Left ventricle myocardium inferior (tissue), 1 donor: ENCODE results near the gene ZNF76. TPM values are rescaled to one million over a fixed set of nuclear protein-coding genes. Genes with fewer than 3 reads are reported as not detected.

ENCODE experiments used
- DNase-seq: peaks from one replicate; pipeline ENCODE4 v3.0.0-alpha.2; 2020
- H3K27ac ChIP-seq: fragments of 200-600 bp; replicated peaks from 2 replicates; pipeline ENCODE4 v1.8.0; 2021
- H3K27me3 ChIP-seq: fragments of 200-600 bp; 2 replicates; pipeline ENCODE4 v1.8.0; 2021; ENCODE audit warnings: low read depth
- H3K36me3 ChIP-seq: fragments of 200-600 bp; 2 replicates; pipeline ENCODE4 v1.8.0; 2021
- H3K4me1 ChIP-seq: fragments of 200-600 bp; 2 replicates; pipeline ENCODE4 v1.8.0; 2021
- H3K4me3 ChIP-seq: fragments of 200-600 bp; 2 replicates; pipeline ENCODE4 v1.8.0; 2021; ENCODE audit warnings: mild to moderate bottlenecking, moderate library complexity
- H3K9me3 ChIP-seq: fragments of 200-600 bp; replicated peaks from 2 replicates; pipeline ENCODE4 v1.8.0; 2021
- intact Hi-C: fragments of 100-400 bp; cut with micrococcal nuclease; formaldehyde crosslinking; loops from one replicate; pipeline ENCODE4 v1.11.0; 2022
- total RNA-seq: library from RNA; stranded (reverse); fragmentation: NEBNext Ultra II Directional; extraction: Animal tissue kit (Norgen Biotek cat#: 25700); gene quantifications from one replicate; pipeline ENCODE4 v1.2.1, GENCODE V29; 2021
- TF ChIP-seq, protein P1 (sequence below): fragments of 200-600 bp; IDR thresholded peaks from 2 replicates; pipeline ENCODE4 v1.8.0; 2021; ENCODE audit warnings: antibody characterized with exemption, mild to moderate bottlenecking, borderline replicate concordance
- donor health status: DM: no; HTN: yes; CAD: no; lungs with severe emphysema.

Gene ZNF76
- total RNA-seq, 1 donor from 2014 or later, result 38.7 TPM

DNA sequence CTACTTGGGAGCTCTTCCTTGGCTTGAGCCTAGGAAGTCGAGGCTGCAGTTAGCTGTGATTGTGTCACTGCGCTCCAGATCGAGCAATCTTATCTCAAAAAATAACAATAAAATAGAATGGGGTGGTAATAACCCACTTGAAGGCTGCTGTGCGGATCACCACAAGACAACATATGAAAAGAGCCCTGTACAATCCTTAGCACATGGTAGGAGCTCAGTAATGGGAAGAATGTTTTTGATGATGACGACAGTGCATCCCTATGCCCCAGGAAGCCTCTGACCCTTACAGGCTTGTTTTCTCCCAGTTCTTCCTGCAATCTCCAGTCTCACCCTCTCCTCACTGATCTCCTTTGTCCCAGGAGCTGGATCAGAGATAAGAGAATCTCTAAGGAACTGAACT is 30.2 kb upstream of the ZNF76 start:
- Histone ChIP-seq H3K9me3 (no peaks in the 10 kb centered on the region), H3K4me1 (peaks cover 34% of the 10 kb centered on the region), H3K27ac (peak overlapping the region; percentile 2), H3K27me3 (no peaks in the 10 kb centered on the region), H3K36me3 (no peaks in the 10 kb centered on the region), H3K4me3 (no peak overlapping the region)
- no peak for DNase-seq
- TF ChIP-seq, protein P1, sequence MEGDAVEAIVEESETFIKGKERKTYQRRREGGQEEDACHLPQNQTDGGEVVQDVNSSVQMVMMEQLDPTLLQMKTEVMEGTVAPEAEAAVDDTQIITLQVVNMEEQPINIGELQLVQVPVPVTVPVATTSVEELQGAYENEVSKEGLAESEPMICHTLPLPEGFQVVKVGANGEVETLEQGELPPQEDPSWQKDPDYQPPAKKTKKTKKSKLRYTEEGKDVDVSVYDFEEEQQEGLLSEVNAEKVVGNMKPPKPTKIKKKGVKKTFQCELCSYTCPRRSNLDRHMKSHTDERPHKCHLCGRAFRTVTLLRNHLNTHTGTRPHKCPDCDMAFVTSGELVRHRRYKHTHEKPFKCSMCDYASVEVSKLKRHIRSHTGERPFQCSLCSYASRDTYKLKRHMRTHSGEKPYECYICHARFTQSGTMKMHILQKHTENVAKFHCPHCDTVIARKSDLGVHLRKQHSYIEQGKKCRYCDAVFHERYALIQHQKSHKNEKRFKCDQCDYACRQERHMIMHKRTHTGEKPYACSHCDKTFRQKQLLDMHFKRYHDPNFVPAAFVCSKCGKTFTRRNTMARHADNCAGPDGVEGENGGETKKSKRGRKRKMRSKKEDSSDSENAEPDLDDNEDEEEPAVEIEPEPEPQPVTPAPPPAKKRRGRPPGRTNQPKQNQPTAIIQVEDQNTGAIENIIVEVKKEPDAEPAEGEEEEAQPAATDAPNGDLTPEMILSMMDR, result no peak
- intact Hi-C loops, result no loop called here

DNA sequence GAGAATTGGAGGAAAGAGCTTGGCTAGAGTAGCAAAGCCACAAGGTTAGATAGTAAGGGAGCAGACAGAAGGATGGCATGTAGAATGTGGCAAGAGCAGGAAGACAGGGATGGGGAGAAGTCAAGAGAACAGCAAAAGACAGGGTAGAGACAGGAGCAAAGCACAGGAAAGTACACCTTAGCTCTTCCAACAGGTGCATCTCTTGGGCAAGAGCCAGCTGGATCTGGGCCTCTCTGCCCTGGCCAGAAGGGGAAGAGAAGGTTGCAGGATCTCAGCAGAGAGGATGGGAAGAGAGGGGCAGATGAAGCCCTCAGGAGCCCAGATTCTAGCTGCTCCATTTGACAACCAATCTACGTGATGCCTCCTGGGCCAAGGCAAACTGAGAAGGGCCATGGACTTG is 29.0 kb upstream of the ZNF76 start:
- TF ChIP-seq, protein P1, result no peak
- DNase-seq, result no peak
- intact Hi-C loops, result no loop called here

DNA sequence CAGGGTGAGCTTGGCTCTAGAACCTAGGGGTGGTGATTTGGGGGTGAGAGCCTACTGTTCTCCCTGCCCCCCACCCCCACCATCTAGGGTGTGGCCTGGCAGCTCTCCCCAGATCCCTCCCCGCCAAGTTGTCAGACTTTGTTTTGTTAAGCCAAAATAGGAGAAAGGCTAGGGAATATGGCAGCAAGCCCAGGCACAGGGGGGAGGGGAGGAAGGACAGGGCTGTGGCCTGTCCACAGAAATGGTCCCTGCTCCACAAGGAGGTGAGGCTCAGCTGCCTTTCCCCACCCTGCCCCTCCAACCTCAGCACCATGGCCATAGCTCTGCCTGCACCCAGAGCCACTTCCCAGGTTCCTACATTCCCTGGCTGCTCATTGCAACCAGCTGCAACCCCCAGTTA is 28.6 kb upstream of the ZNF76 start:
- Histone ChIP-seq H3K4me3 (no peak overlapping the region), H3K27me3 (no peaks in the 10 kb centered on the region), H3K27ac (peak overlapping the region; percentile 42), H3K9me3 (no peaks in the 10 kb centered on the region), H3K4me1 (peaks cover 27% of the 10 kb centered on the region), H3K36me3 (no peaks in the 10 kb centered on the region)
- TF ChIP-seq, protein P1, result no peak
- intact Hi-C loops, result no loop called here
- DNase-seq, result peak; percentile 72

More for the DNA sequence above, 29.0 kb upstream of the ZNF76 start:
- no peak overlapping the region for H3K4me3 ChIP-seq
- H3K27me3 ChIP-seq, result no peaks in the 10 kb centered on the region
- H3K4me1 ChIP-seq, result peaks cover 27% of the 10 kb centered on the region
- H3K36me3 ChIP-seq, result no peaks in the 10 kb centered on the region
- no peaks in the 10 kb centered on the region for H3K9me3 ChIP-seq
- peak overlapping the region; percentile 42 for H3K27ac ChIP-seq

DNA sequence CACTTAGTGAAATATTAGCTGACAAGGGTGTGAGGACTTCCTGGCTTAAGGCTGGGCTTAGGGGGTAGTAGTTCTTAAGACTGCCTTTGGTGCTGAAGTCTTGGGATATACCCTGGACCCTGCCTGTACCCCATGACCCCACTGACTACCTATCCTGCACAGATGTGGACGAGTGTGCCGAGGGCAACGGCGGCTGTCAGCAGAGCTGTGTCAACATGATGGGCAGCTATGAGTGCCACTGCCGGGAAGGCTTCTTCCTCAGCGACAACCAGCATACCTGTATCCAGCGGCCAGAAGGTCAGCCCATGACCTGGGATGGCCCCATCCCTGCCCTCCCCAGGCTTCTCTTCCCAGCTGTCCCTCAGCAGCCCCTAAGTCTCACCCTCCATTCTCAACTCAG is 28.0 kb upstream of the ZNF76 start:
- Histone ChIP-seq H3K27me3 (no peaks in the 10 kb centered on the region), H3K36me3 (no peaks in the 10 kb centered on the region), H3K9me3 (no peaks in the 10 kb centered on the region), H3K4me3 (no peak overlapping the region), H3K27ac (no peak overlapping the region), H3K4me1 (peaks cover 32% of the 10 kb centered on the region)
- TF ChIP-seq, protein P1, result no peak
- DNase-seq, result no peak
- intact Hi-C loops, result no loop called here

DNA sequence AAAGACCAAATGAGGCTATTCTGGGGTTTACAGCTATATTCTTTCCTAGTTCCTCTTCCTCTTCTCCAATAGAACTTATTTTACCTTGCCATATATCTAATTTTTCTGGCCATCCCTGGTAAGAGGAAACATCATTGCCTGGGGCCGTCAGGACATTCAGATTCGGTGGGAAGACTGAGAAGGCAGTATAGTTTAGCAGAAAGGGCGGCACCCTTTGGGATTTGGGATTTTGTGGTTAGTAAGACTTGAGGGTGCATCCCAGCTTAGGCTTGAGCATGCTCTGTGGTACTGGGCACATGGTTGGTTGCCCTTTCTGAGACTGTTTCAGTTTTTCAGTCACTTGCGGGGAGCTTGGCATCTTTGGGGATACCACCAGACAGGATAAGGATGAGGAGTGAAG is 24.6 kb upstream of the ZNF76 start:
- TF ChIP-seq, protein P1, result no peak
- Histone ChIP-seq H3K27me3 (no peaks in the 10 kb centered on the region), H3K36me3 (peaks cover 3% of the 10 kb centered on the region), H3K4me1 (peaks cover 62% of the 10 kb centered on the region), H3K27ac (no peak overlapping the region), H3K4me3 (no peak overlapping the region), H3K9me3 (no peaks in the 10 kb centered on the region)
- intact Hi-C loops, result no loop called here
- no peak for DNase-seq

DNA sequence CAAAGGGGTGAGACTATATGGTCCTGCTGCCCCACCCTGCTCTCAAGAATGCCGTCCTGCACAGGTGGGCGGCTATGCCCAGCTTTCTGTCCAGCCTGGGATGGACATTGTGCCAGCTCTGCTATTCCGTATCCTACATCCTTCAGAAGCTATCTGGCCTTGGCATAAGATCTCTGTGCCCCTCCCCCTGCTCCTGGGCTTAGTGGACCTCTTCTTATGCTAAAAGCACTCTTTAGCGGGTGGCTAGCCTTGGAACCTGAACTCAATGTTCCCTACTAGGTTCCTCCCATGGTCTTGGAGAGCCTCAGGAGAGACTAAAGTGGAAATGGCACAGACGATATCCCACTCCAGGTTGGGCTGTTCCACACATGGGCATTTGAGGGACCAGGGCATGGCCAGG is 23.3 kb upstream of the ZNF76 start:
- no peaks in the 10 kb centered on the region for H3K27me3 ChIP-seq
- DNase-seq, result no peak
- H3K4me1 ChIP-seq, result peaks cover 59% of the 10 kb centered on the region
- TF ChIP-seq, protein P1, result no peak
- no peak overlapping the region for H3K27ac ChIP-seq
- intact Hi-C loops, result no loop called here
- H3K9me3 ChIP-seq, result no peaks in the 10 kb centered on the region
- no peak overlapping the region for H3K4me3 ChIP-seq
- H3K36me3 ChIP-seq, result peaks cover 7% of the 10 kb centered on the region
